GM20431 (cell line): ENCODE data around the gene DYNC1LI1.

Experiments
- in situ Hi-C: fragments of 300-500 bp; cut with MseI, MboI; formaldehyde crosslinking; loops from one replicate; pipeline ENCODE4 v1.15.0; 2020; ENCODE audit warnings: low sequenced_read_pairs; ENCODE audit not compliant: unreplicated experiment

Gene DYNC1LI1

DNA sequence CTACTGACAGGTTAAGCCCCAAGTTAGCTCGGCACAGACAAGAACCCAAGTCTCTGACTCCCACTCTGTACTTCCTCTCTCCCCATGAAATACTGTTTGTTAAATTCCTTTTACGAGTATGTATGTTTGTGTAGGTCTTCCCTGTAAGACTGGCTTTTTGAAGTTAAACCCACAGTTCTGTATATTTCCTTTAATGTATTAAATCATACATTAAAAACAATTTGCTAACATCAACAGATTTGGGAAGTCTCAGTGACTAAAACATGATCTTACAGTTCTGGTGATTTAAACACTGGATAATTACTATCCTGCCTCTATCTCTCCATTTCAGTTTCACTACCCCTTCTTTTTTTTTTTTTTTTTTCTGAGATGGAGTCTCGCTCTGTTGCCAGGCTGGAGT, 72.4 kb downstream of the DYNC1LI1 start:
- in situ Hi-C loops: no loop called here

DNA sequence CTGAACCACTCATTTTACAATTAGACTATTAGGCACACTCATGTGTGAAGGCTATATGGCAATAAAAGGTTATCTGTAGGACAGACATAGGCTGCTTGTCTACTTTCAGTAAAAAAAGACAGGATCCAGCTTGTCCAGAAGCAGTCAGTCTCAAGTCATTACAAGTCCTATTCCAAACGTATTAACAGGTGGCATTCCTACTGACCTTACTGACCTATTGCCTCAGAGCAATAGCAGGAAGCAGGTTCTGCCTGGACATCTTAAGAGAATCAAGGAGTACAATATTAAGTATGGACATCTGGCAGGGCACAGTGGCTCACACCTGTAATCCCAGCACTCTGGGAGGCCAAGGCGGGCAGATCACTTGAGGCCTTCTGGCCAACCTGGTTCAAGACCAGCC, 75.0 kb downstream of the DYNC1LI1 start:
- in situ Hi-C loops: no loop called here

DNA sequence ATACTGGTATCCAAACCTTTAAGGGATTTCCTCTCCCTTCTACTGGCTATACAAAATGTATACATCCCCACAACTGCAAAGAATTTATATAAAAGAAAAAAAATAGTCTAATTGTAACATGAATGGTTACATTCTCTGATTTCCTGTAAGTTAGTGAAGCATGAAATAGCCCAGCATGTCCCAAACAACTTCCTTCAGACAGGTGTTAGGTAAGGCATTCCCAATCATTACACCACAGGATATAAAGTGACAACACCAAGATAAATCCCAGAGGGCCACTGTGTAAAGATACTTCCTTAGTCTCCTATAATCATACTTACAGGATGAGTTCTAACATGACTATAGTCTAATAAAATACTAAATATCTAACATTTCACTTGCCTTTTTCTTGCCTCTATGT, 75.6 kb downstream of the DYNC1LI1 start:
- in situ Hi-C loops: no loop called here

GRCh38 chr3:32493437-32494414, 76.9 kb downstream of the DYNC1LI1 start:
- in situ Hi-C loops: no loop called here

- in situ Hi-C loops: no loop called here
Observed at GRCh38 chr3:32492684-32493436, 77.8 kb downstream of the DYNC1LI1 start.

DNA sequence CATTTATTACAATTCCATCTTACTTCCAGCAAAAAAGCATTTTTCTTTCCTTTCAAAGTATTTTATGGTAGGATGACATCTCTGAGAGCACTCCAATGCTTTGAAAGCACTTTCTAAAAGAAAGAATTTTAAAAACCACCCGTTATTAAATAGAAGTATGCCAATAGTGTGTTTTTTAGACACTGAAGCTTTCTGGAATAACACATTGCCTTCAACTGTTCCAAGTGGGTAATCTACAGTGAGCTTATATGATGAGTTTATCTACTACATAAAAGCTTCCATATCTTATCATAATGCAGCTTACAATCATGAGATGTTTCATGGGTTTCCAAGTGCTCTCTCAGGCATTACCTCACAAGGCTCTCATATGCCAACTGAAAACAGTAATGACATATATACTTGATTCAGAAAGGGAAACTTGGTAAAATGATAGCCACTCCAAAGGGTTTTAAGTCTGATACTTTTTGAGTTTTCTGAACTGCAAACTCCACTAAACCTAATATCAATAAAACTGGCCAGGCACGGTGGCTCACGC, 82.1 kb downstream of the DYNC1LI1 start:
- in situ Hi-C loops: no loop called here

GRCh38 chr3:32487781-32488473, 82.7 kb downstream of the DYNC1LI1 start:
- in situ Hi-C loops: no loop called here

DNA sequence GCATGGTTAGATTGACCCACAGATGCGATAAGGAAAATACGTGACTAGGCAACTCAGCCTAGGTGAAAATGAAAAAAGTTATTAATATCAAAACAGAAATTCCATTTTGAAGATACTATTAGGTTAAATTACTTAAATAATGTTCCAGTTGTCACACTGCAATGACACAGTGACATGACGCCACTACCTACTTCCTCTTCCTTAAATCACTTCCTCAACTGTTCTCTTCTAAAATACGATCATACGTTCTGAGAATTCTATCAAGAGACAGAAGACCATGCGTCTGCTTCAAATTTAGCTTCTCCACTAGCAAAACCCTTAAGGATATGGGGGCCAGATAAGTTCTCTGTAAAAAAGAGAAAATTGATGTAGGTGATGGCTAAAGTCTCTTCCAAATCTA, 86.2 kb downstream of the DYNC1LI1 start:
- in situ Hi-C loops: no loop called here

GRCh38 chr3:32483772-32484171, 86.9 kb downstream of the DYNC1LI1 start:
- in situ Hi-C loops: no loop called here

GRCh38 chr3:32482693-32483092, 88.0 kb downstream of the DYNC1LI1 start:
- in situ Hi-C loops: no loop called here

GRCh38 chr3:32481791-32482631, 88.6 kb downstream of the DYNC1LI1 start:
- in situ Hi-C loops: no loop called here

- in situ Hi-C loops: no loop called here
Observed at GRCh38 chr3:32480604-32481003, 90.1 kb downstream of the DYNC1LI1 start.
